Endothelial cell of umbilical vein (primary cell): ENCODE results near the gene TNNI3K. TPM values are rescaled to one million over a fixed set of nuclear protein-coding genes. Genes with fewer than 3 reads are reported as not detected.

Experiments
- BruUV-seq: library from RNA; stranded (reverse); fragments of 400-500 nt; replicated peaks from 2 replicates; lab custom pipeline; 2021; lab: Mats Ljungman, UMichigan
- CTCF ChIA-PET: fragments of 300-600, 350-600 bp; sonication (Branson Sonifier 250); formaldehyde crosslinking; loops from one replicate; lab custom pipeline; 2021; ENCODE audit warnings: antibody characterized with exemption, inconsistent platforms; lab: Charles Lee
- POLR2A ChIA-PET: fragments of 300-600, 350-600 bp; sonication (Branson Sonifier 250); formaldehyde crosslinking; loops from one replicate; lab custom pipeline; 2021; ENCODE audit warnings: antibody characterized with exemption, inconsistent platforms; lab: Charles Lee
- DNase-seq: peaks from one replicate; pipeline ENCODE4 v3.0.0-alpha.2; 2011; ENCODE audit warnings: low read depth, low spot score
- FAIRE-seq: peaks from 2 replicates; lab custom pipeline; 2011; peaks lifted over from hg19 to GRCh38; lab: Jason Lieb, UNC
- H2AFZ ChIP-seq: 2 replicates; pipeline ENCODE4 v1.6.0; 2012; ENCODE audit warnings: low read depth, low read length, control low read depth, inconsistent platforms
- H3K27ac ChIP-seq: 2 replicates; pipeline ENCODE4 v1.5.1; 2011; ENCODE audit warnings: low read depth, mild to moderate bottlenecking, control low read depth, low read length, moderate library complexity; ENCODE audit not compliant: insufficient read depth
- H3K27me3 ChIP-seq, 2 experiments: 2 replicates each; pipeline versions ENCODE4 v1.6.0 to v1.6.1; 2011; ENCODE audit warnings: low read length in 2 of 2, mixed read lengths in 1 of 2; ENCODE audit not compliant: control insufficient read depth in 2 of 2, insufficient read depth in 2 of 2
- H3K36me3 ChIP-seq, 2 experiments: 2 replicates in 1 of 2; 3 replicates in 1 of 2; pipeline ENCODE4 v1.5.1; 2011; ENCODE audit warnings: low read length in 2 of 2, mild to moderate bottlenecking in 1 of 2, moderate library complexity in 1 of 2; ENCODE audit not compliant: control insufficient read depth in 2 of 2, insufficient read depth in 2 of 2; ENCODE audit errors: extremely low read depth in 1 of 2
- H3K4me1 ChIP-seq: 3 replicates; pipeline ENCODE4 v1.5.1; 2011; ENCODE audit warnings: mild to moderate bottlenecking, low read length; ENCODE audit not compliant: control insufficient read depth, insufficient read depth; ENCODE audit errors: extremely low read depth
- H3K4me2 ChIP-seq: 2 replicates; pipeline ENCODE4 v1.6.1; 2011; ENCODE audit warnings: low read length, control low read depth, mixed read lengths; ENCODE audit not compliant: insufficient read depth
- H3K4me3 ChIP-seq, 3 experiments: fragments of 200-600 bp in 1 of 3; sonication (generic), shearing (Covaris generic) in 1 of 3; replicated peaks in 1 of 3; 2 replicates each; pipeline ENCODE4 v1.5.1; 2011 to 2016; ENCODE audit warnings: control low read depth in 3 of 3, low read length in 3 of 3, mild to moderate bottlenecking in 2 of 3, inconsistent platforms in 1 of 3, low read depth in 1 of 3, moderate library complexity in 1 of 3; ENCODE audit not compliant: insufficient read depth in 1 of 3
- H3K79me2 ChIP-seq: 2 replicates; pipeline ENCODE4 v1.6.0; 2012; ENCODE audit warnings: low read length, inconsistent platforms; ENCODE audit not compliant: control insufficient read depth, insufficient read depth
- H3K9ac ChIP-seq: replicated peaks from 2 replicates; pipeline ENCODE3; 2011; ENCODE audit warnings: low read length, control low read depth; ENCODE audit not compliant: insufficient read depth; ENCODE audit errors: extremely low read depth
- H3K9me1 ChIP-seq: replicated peaks from 3 replicates; pipeline ENCODE4 v1.6.0; 2011; ENCODE audit warnings: mild to moderate bottlenecking, low read length; ENCODE audit not compliant: control insufficient read depth, insufficient read depth; ENCODE audit errors: extremely low read depth
- H3K9me3 ChIP-seq: replicated peaks from 2 replicates; pipeline ENCODE4 v1.5.1; 2012; ENCODE audit warnings: low read length, inconsistent platforms; ENCODE audit not compliant: control insufficient read depth, insufficient read depth
- H4K20me1 ChIP-seq: replicated peaks from 2 replicates; pipeline ENCODE3; 2011; ENCODE audit warnings: mild to moderate bottlenecking, low read length; ENCODE audit not compliant: control insufficient read depth, insufficient read depth; ENCODE audit errors: extremely low read depth
- EZH2 ChIP-seq: IDR thresholded peaks from 2 replicates; pipeline ENCODE4 v1.6.1; 2012; ENCODE audit warnings: borderline replicate concordance, low read depth, mild to moderate bottlenecking, moderate library complexity, low read length, inconsistent platforms; ENCODE audit not compliant: severe bottlenecking
- GATA2 ChIP-seq: IDR thresholded peaks from 2 replicates; pipeline ENCODE4 v1.7.0; 2011; ENCODE audit warnings: low read depth, mild to moderate bottlenecking, moderate library complexity, mixed read lengths, low read length; ENCODE audit not compliant: insufficient read length, insufficient read depth
- JUN ChIP-seq: IDR thresholded peaks from 2 replicates; pipeline ENCODE4 v1.6.1; 2011; ENCODE audit warnings: borderline replicate concordance, low read depth; ENCODE audit not compliant: insufficient read length, insufficient read depth
- MYC ChIP-seq: IDR thresholded peaks from one replicate; pipeline ENCODE4 v1.6.1; 2011; ENCODE audit warnings: mild to moderate bottlenecking, low read depth, low read length
- dilution Hi-C: fragments of 300-500 bp; cut with MboI; formaldehyde crosslinking; loops from one replicate; pipeline ENCODE4 v1.15.0; 2019; ENCODE audit warnings: low sequenced_read_pairs; ENCODE audit not compliant: extremely low pct_ligation_motif_present
- intact Hi-C: fragments of 100-400 bp; cut with micrococcal nuclease; formaldehyde crosslinking; loops from one replicate; pipeline ENCODE4 v1.10.0; 2022
- polyA plus RNA-seq, 4 experiments: library from polyadenylated mRNA; depleted of rRNA in 3 of 4; stranded (reverse) in 3 of 4; unstranded in 1 of 4; fragments of >200 nt; gene quantifications; 2 replicates each; pipeline versions ENCODE4 v1.2.1 to v1.2.3, GENCODE V29; 2011 to 2012; ENCODE audit warnings: missing spikeins in 1 of 4
- total RNA-seq: library from RNA; stranded (reverse); gene quantifications from 2 replicates; pipeline ENCODE4 v1.2.3, GENCODE V29; 2021
- TF ChIP-seq, protein P1 (sequence below): IDR thresholded peaks from 2 replicates; pipeline ENCODE4 v1.6.1; 2011; ENCODE audit not compliant: insufficient read depth, insufficient read length
- TF ChIP-seq, protein P2 (sequence below), 2 donors: IDR thresholded peaks; 1 replicate in 1 of 2; 2 replicates in 1 of 2; pipeline ENCODE4 v1.5.1; 2011; ENCODE audit warnings: low read length in 2 of 2, mild to moderate bottlenecking in 2 of 2, moderate library complexity in 2 of 2, control low read depth in 1 of 2, inconsistent platforms in 1 of 2, low read depth in 1 of 2; ENCODE audit not compliant: insufficient read depth in 1 of 2; ENCODE audit errors: extremely low read depth in 1 of 2

Gene TNNI3K
- total and polyA plus RNA-seq, 2 donors (not counting 3 experiments of a cell fraction or from before 2014, with no cell fraction given), result 0.69 TPM; not detected in 1

DNA sequence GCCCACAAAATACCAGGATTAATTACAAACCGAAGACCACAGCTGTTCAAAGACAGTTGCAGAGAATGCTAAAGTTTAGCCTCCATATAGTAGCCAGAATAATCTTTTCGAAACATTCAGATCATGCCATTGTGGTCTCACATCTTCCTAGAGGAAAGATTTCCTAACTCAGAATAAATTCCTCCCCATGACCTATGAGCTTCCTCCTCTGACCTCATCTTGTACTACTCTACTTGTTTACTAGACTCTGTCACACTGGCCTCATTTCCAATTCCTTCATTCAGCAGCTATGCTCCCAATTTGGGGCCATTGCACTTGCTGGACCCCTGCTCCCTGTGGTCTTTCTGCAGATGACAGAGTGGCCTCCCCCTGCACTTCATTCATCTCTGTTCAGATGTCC is 349.0 kb downstream of the TNNI3K start:
- Histone ChIP-seq H3K4me2 (no peak overlapping the region), H3K36me3 (no peaks in the 10 kb centered on the region), H3K4me3 (no peak overlapping the region), H3K79me2 (no peaks in the 10 kb centered on the region), H3K9me3 (no peaks in the 10 kb centered on the region), H2AFZ (no peak overlapping the region), H3K9me1 (no peaks in the 10 kb centered on the region), H3K27me3 (no peaks in the 10 kb centered on the region), H3K9ac (no peak overlapping the region), H3K4me1 (no peaks in the 10 kb centered on the region), H3K27ac (no peak overlapping the region), H4K20me1 (no peaks in the 10 kb centered on the region)
- CTCF ChIA-PET, result no interaction called here
- FAIRE-seq, result no peak
- intact Hi-C loops (no loop called here), dilution Hi-C loops (no loop called here)
- no peak for DNase-seq
- BruUV-seq, result no TSS peak
- POLR2A ChIA-PET, result no interaction called here
- TF ChIP-seq EZH2 (no peak), JUN (no peak), MYC (no peak), GATA2 (no peak)
- TF ChIP-seq, protein P1, sequence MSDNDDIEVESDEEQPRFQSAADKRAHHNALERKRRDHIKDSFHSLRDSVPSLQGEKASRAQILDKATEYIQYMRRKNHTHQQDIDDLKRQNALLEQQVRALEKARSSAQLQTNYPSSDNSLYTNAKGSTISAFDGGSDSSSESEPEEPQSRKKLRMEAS, result no peak
- TF ChIP-seq, protein P2, sequence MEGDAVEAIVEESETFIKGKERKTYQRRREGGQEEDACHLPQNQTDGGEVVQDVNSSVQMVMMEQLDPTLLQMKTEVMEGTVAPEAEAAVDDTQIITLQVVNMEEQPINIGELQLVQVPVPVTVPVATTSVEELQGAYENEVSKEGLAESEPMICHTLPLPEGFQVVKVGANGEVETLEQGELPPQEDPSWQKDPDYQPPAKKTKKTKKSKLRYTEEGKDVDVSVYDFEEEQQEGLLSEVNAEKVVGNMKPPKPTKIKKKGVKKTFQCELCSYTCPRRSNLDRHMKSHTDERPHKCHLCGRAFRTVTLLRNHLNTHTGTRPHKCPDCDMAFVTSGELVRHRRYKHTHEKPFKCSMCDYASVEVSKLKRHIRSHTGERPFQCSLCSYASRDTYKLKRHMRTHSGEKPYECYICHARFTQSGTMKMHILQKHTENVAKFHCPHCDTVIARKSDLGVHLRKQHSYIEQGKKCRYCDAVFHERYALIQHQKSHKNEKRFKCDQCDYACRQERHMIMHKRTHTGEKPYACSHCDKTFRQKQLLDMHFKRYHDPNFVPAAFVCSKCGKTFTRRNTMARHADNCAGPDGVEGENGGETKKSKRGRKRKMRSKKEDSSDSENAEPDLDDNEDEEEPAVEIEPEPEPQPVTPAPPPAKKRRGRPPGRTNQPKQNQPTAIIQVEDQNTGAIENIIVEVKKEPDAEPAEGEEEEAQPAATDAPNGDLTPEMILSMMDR (IDR thresholded peaks at IDR 0.05; ENCODE audit: extremely low read depth in 1 of 2, insufficient read depth in 1 of 2, low read depth in 1 of 2, low read length in 2 of 2), result no peak
